ENCODE results near the gene C1orf87. TPM values are rescaled to one million over a fixed set of nuclear protein-coding genes. Genes with fewer than 3 reads are reported as not detected.

The C1orf87 gene
- total RNA-seq, 1 experiment from 2014 or later = not detected

DNA sequence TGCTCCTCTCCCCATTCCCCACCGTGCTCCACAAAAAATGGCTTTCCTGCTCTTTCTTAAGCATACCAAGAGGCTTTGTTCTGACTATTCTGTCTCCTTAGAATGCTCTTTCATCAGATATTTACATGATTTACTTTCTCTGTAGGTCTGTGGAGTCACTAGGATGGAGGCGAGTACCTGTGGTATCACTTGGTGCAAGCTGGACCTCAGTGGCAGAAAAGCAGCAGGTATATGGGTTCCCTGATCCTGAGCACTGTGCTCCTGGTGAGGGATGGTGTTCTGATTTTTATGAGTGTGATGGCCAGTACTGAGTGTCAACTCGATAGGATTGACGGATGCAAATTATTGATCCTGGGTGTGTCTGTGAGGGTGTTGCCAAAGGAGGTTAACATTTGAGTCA is 10.0 kb downstream of the C1orf87 start:
- Histone ChIP-seq H3K4me3 (ENCODE audit: low read depth, low read length) (no peak overlapping the region), H3K4me1 (no peaks in the 10 kb centered on the region), H3K27me3 (replicated peaks; ENCODE audit: control insufficient read depth, insufficient read depth, low read length) (no peaks in the 10 kb centered on the region), H3K36me3 (ENCODE audit: control insufficient read depth, insufficient read depth, low read length) (no peaks in the 10 kb centered on the region), H3K9me3 (no peaks in the 10 kb centered on the region)
- BruUV-seq (replicated peaks) = no TSS peak
- DNase-seq = no peak
- CTCF ChIA-PET = no interaction called here
- intact Hi-C loops (cut with micrococcal nuclease; ENCODE audit: unreplicated experiment) = no loop called here
- Mint-ChIP-seq H3K9me3 (ENCODE audit: unreplicated experiment) (no peaks in the 10 kb centered on the region), H3K27me3 (ENCODE audit: insufficient read depth, unreplicated experiment) (no peaks in the 10 kb centered on the region), H3K4me1 (ENCODE audit: low read depth, unreplicated experiment) (no peaks in the 10 kb centered on the region), H3K4me3 (ENCODE audit: unreplicated experiment) (no peak overlapping the region), H3K27ac (ENCODE audit: unreplicated experiment) (no peak overlapping the region), H3K36me3 (ENCODE audit: insufficient read depth, unreplicated experiment) (no peaks in the 10 kb centered on the region)
- TF ChIP-seq, protein P1, sequence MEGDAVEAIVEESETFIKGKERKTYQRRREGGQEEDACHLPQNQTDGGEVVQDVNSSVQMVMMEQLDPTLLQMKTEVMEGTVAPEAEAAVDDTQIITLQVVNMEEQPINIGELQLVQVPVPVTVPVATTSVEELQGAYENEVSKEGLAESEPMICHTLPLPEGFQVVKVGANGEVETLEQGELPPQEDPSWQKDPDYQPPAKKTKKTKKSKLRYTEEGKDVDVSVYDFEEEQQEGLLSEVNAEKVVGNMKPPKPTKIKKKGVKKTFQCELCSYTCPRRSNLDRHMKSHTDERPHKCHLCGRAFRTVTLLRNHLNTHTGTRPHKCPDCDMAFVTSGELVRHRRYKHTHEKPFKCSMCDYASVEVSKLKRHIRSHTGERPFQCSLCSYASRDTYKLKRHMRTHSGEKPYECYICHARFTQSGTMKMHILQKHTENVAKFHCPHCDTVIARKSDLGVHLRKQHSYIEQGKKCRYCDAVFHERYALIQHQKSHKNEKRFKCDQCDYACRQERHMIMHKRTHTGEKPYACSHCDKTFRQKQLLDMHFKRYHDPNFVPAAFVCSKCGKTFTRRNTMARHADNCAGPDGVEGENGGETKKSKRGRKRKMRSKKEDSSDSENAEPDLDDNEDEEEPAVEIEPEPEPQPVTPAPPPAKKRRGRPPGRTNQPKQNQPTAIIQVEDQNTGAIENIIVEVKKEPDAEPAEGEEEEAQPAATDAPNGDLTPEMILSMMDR (IDR thresholded peaks at IDR 0.05; ENCODE audit: insufficient read depth in 1 of 2, low read depth in 1 of 2, low read length in 1 of 2, severe bottlenecking in 1 of 2, unreplicated experiment in 1 of 2) = no peak
- POLR2A ChIA-PET = no interaction called here

DNA sequence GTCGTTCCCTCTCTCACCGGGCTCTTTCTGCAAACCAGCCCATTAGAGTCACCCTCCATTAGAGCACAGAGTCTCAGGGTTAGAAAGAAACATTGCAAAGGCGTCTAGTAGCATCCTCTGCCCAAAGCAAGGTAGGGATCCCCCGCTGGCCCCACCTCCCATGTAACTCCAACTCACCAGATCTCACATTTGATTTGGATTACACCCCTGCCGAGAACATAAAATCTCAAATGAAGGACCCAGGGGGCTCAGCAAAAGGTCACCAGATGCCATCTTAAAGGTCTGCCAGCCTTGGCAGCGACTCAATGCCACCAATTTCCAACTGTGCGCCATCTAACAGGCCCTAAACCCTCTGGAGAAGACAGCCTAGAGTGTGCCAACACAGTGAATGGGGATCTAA is 14.1 kb downstream of the C1orf87 start:
- Mint-ChIP-seq H3K36me3 (ENCODE audit: insufficient read depth, unreplicated experiment) (no peaks in the 10 kb centered on the region), H3K9me3 (ENCODE audit: unreplicated experiment) (no peaks in the 10 kb centered on the region), H3K27me3 (ENCODE audit: insufficient read depth, unreplicated experiment) (no peaks in the 10 kb centered on the region), H3K4me1 (ENCODE audit: low read depth, unreplicated experiment) (no peaks in the 10 kb centered on the region), H3K27ac (ENCODE audit: unreplicated experiment) (no peak overlapping the region), H3K4me3 (ENCODE audit: unreplicated experiment) (no peak overlapping the region)
- TF ChIP-seq, protein P1 (IDR thresholded peaks at IDR 0.05; ENCODE audit: insufficient read depth in 1 of 2, low read depth in 1 of 2, low read length in 1 of 2, severe bottlenecking in 1 of 2, unreplicated experiment in 1 of 2) = no peak
- ChIA-PET CTCF (no interaction called here), POLR2A (no interaction called here)
- no peaks in the 10 kb centered on the region for H3K36me3 ChIP-seq (ENCODE audit: control insufficient read depth, insufficient read depth, low read length)
- H3K27me3 ChIP-seq (replicated peaks; ENCODE audit: control insufficient read depth, insufficient read depth, low read length) = no peaks in the 10 kb centered on the region
- H3K4me3 ChIP-seq (ENCODE audit: low read depth, low read length) = no peak overlapping the region
- H3K9me3 ChIP-seq = no peaks in the 10 kb centered on the region
- intact Hi-C loops (cut with micrococcal nuclease; ENCODE audit: unreplicated experiment) = no loop called here
- no peaks in the 10 kb centered on the region for H3K4me1 ChIP-seq
- no peak for DNase-seq
- BruUV-seq (replicated peaks) = no TSS peak

DNA sequence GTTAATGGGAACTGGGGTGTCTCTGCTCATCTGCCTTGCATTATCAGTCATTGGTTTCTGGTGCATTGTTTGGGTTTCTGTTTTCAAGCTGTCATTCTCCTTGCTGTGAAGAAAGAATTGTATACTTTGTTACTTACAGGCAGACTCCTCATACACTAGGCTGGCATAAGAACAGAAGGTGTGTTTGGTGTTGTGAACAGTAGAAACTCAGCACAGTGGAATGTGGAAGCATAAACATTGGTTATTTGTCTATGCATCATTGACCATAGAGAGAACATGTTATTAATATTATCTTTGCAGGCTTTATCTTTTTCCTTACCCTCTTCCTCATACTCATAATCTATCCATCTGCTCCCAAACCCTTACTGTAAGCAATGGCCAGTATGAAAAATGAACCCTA is 18.2 kb downstream of the C1orf87 start:
- Mint-ChIP-seq H3K4me1 (ENCODE audit: low read depth, unreplicated experiment) (no peaks in the 10 kb centered on the region), H3K36me3 (ENCODE audit: insufficient read depth, unreplicated experiment) (no peaks in the 10 kb centered on the region), H3K27me3 (ENCODE audit: insufficient read depth, unreplicated experiment) (no peaks in the 10 kb centered on the region), H3K4me3 (ENCODE audit: unreplicated experiment) (no peak overlapping the region), H3K9me3 (ENCODE audit: unreplicated experiment) (no peaks in the 10 kb centered on the region), H3K27ac (ENCODE audit: unreplicated experiment) (no peak overlapping the region)
- Histone ChIP-seq H3K9me3 (no peaks in the 10 kb centered on the region), H3K4me3 (ENCODE audit: low read depth, low read length) (no peak overlapping the region), H3K4me1 (no peaks in the 10 kb centered on the region), H3K27me3 (replicated peaks; ENCODE audit: control insufficient read depth, insufficient read depth, low read length) (no peaks in the 10 kb centered on the region), H3K36me3 (ENCODE audit: control insufficient read depth, insufficient read depth, low read length) (no peaks in the 10 kb centered on the region)
- no TSS peak for BruUV-seq (replicated peaks)
- no peak for DNase-seq
- ChIA-PET CTCF (no interaction called here), POLR2A (no interaction called here)
- intact Hi-C loops (cut with micrococcal nuclease; ENCODE audit: unreplicated experiment) = no loop called here
- TF ChIP-seq, protein P1 (IDR thresholded peaks at IDR 0.05; ENCODE audit: insufficient read depth in 1 of 2, low read depth in 1 of 2, low read length in 1 of 2, severe bottlenecking in 1 of 2, unreplicated experiment in 1 of 2) = no peak

Data from Caco-2 (cell line).